ENCODE measurements around the gene ACSM5.

DNA sequence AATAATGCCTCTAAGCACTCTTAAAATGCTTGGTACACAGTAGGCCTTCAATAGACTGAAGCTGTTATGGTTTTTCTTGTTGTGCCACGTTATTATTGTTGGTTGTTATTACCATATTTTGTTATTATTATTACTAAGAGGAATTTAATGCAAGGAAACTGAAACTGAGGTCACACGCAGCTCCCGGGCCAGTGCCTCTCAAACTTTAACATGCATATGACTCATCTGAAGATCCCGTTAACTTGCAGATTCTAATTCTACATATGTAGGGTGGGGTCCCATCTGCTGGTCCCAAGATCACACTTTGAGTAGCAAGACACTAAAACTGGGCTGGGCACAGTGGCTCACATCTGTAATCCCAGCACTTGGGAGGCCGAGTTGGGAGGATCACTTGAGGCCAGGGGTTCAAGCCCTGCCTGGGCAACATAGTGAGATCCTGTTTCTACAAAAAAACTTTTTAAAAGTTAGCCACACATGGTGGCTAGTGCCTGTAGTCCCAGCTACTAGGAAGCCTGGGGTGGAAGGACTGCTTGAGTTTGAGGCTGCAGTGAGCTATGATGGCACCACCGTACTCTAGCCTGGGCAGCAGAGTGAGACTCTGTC, 888 bp downstream of the ACSM5 start:
- TF ChIP-seq CTCF (IDR thresholded peaks at IDR 0.05) (no peak), POLR2A (IDR thresholded peaks at IDR 0.05) (no peak)

All from Peyer's patch (tissue), 4 donors.